HG03066 (cell line): ENCODE results near the gene MRPL36.
"Not testable (repeated sequence)": the region's sequence is repeated elsewhere in the genome, so short reads cannot be mapped to it uniquely, and the experiment has no call there.

ENCODE experiments used
- ATAC-seq: cut with Tn5 transposase; IDR thresholded peaks from one replicate; pipeline ENCODE4 v1.9.1; 2021; ENCODE audit warnings: low read depth; ENCODE audit not compliant: unreplicated experiment

MRPL36 gene

DNA sequence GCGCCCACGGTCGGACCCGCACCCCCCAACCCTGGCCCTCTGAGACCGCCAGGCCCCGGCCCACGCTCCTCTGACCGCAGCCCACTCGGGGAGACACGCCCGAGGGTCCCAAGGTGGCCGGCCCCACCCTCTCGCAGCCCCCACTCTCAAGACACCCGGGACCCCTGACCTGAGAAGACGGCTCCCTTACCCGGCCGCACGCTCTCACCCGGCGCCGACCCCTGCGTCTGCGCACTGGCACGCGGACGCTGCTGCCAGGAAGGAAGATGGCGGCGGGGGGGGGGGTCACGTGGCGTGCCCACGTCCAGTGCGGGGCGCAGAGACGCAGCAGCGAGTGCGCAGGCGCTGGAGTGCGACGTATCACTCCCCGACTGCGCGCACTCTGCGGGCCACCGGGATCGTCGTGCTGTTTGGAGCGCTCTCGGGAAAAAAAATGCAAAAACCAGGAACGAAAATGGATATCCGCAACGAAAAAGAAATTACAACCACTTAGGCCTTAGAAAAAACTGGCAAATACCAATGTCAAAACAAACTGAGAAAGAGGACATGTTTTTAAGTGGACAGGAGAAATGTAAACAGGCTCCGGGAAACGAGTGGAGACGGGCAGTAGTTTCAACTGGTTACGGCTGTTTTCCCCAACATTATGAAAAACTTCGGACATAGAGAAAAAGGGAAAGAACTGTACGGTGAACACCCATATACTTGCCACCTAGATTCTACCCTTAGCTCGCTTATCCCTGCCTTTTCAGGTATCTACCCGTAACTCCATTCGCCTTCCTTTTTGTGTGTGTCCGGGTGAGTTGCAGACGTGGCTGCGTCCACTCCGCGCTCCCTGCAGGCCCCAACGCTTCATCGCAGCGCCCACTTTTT lies at the start of gene MRPL36:
Gene MRPL36, minus strand, starts transcription at position 236 of the 870 bp plus-strand sequence. CDS start 902 bp downstream, outside the sequence.
- peak; percentile 59 for ATAC-seq

- no peak for ATAC-seq
Observed at GRCh38 chr5:1847611-1848010, 48.0 kb upstream of the MRPL36 start.

- no peak for ATAC-seq
Observed at GRCh38 chr5:1847056-1847455, 47.4 kb upstream of the MRPL36 start.

GRCh38 chr5:1846583-1846982 lies 46.9 kb upstream of the MRPL36 start:
- ATAC-seq, result no peak

- ATAC-seq, result no peak
Observed at GRCh38 chr5:1845696-1846095, 46.1 kb upstream of the MRPL36 start.

GRCh38 chr5:1844708-1845436 lies 45.2 kb upstream of the MRPL36 start:
- ATAC-seq, result no peak

DNA sequence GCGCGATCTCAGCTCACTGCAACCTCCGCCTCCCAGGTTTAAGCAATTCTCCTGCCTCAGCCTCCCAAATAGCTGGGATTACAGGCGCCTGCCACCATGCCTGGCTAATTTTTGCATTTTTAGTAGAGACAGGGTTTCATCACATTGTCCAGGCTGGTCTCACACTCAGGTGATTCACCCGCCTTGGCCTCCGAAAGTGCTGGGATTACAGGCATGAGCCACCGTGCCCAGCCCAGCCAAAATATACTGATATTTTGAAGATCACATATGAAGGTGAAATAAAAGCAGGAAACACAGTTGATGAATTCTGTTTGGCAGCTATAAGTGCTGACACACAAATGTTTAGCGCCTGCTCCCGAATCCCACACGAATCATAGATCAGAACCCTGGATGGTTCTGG lies 44.1 kb upstream of the MRPL36 start:
- ATAC-seq, result not testable (repeated sequence)

DNA sequence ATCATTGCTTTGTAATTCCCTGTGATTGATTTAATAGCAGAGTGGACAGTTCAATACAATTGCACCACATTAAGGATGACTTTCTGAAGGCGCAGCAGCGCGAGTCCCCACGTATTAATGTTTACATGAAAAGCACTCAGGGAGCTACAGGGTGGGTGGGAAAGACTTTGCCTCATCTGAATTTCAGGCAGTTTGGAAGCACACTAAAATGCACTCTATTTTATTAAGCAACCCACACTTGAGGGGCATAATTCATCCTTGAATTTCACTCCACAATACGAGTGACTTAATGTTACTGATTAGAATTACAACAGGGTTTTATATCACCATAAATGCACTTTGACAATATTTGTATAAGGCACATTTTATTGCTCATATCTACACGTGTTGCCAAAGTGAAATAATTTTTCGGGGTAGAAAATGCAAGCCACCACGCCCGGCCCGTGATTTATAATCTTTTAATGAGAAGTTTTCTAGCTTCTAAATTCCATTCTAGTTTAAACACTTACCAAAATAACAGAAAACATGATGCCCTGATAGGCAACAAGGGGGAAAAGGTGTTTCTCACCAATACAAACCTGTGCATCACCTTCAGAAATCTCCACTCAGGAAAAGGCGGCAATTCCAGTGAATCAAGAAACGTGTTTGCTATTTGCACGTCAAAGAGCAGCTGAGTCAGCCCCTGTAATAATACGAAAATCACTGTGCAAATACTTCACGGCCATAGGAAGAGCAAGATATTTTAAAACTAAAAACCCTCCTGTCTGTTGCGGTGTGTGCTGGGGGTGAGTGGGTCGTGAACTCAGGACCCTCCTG lies 42.6 kb upstream of the MRPL36 start:
- ATAC-seq, result no peak

DNA sequence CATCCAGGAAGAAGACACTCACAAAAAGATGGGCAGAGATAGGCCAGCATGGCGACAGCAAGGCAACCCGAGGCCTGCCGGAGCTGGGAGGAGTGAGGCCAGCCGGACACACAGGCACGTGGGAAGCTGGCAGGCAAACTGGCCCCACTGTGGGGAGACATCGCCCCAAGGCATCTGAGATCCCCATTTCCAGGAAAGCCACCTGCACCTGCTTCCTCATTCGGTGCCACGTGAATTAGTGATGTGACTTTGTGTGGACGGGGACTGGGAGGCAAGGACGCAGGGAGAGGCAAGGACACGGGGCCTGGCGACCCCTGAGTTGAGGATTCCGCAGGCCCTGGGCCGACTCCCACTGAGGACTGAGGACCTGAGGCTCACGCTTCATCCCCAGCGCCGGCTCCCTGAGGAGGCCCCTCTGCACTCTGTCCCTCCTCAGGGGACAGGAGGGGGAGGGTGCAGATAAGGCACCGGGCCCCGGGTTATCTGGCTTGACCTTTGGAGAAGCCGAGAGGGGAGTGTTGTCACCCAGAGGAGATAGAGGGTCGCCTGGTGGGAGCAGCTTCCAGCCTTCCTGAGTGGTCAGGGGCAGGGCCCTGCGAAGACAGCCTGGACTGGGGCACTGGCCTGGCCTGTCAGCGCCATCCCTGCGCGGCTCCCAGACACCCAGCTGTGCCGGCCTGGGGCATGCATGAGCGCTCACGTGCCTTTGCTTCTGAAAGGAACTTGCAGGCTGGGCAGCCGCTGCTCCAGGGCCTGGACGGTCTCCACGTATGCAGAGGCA lies 41.3 kb upstream of the MRPL36 start:
- no peak for ATAC-seq

GRCh38 chr5:1840071-1840547 lies 40.5 kb upstream of the MRPL36 start:
- ATAC-seq, result no peak

GRCh38 chr5:1838013-1838412 lies 38.4 kb upstream of the MRPL36 start:
- ATAC-seq, result no peak

GRCh38 chr5:1836891-1837880 lies 37.5 kb upstream of the MRPL36 start:
- ATAC-seq, result no peak

- no peak for ATAC-seq
Observed at GRCh38 chr5:1836176-1836890, 36.7 kb upstream of the MRPL36 start.

DNA sequence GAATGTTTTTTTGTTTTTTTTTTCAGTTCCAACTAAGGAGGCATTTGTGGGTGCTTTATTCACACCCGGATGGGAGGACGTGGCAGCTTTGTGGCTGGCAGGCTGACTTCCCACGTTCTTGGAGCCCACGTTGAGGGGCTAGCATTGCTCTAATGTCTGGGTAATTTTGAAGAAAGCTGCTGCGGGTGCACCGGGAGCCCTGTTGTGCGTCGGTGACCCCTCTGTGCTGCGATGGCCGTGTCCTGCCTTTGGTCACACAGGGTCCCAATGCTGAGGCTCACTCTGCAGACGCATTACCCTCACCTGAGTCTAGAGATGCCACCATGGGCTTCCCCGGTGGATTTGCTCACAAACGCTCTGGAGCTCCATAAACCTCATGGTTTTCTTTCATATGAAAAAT lies 35.8 kb upstream of the MRPL36 start:
- no peak for ATAC-seq

DNA sequence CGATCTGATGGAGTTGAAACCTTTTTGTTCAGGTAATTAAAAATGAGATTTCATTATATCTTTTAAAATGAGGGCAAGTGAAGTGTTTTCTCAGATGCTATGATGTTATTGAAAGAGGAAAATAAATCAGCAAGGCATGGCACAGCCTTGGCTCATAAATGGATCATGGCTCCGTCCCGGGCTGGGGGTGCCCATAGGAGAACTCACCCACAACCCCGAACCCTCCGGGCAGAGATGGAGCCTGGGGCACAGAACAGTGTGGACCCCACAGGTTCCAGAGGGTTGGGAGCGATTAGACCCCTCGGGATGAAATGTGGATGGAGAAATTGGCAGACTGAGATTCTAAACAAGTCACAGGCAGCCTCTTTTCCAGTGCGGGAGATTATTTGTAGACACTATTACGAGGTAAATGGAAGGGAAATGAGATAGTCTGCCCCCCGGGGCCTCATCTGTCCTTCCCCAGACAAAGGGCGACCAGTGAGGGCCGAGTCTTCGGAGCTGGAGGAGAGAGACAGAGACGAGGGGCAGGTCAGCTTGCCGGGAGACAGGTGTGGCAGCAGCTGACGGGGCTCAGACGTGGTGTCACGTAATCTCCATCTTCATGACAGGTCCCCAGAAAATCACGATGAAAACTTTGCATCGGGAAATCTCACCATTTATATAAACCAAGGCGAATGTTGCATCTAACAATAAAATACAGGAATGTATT lies 35.2 kb upstream of the MRPL36 start:
- no peak for ATAC-seq

GRCh38 chr5:1834022-1834551 lies 34.5 kb upstream of the MRPL36 start:
- ATAC-seq, result no peak

- ATAC-seq, result no peak
Observed at GRCh38 chr5:1833264-1834021, 33.8 kb upstream of the MRPL36 start.
